HCT116 (cell line): ENCODE data around the gene ACAT2.

Source experiments
- EGR1 ChIP-seq: IDR thresholded peaks from 2 replicates; pipeline ENCODE4 v1.6.1; 2012; ENCODE audit warnings: low read depth
- EZH2 ChIP-seq: fragments of 200-600 bp; sonication (generic); IDR thresholded peaks from 2 replicates; pipeline ENCODE4 v1.6.1; 2017; ENCODE audit warnings: antibody characterized with exemption, mixed run types
- POLR2A ChIP-seq: IDR thresholded peaks from 2 replicates; pipeline ENCODE4 v1.7.0; 2011; ENCODE audit warnings: borderline replicate concordance; ENCODE audit not compliant: insufficient read depth, insufficient read length; ENCODE audit errors: extremely low read depth
- POLR2AphosphoS5 ChIP-seq: IDR thresholded peaks from 2 replicates; pipeline ENCODE4 v1.6.1; 2011; ENCODE audit warnings: mild to moderate bottlenecking, low read depth, low read length, moderate library complexity
- RAD21 ChIP-seq: IDR thresholded peaks from 2 replicates; pipeline ENCODE4 v1.6.1; 2012; ENCODE audit warnings: low read depth, mild to moderate bottlenecking
- YY1 ChIP-seq: IDR thresholded peaks from 2 replicates; pipeline ENCODE4 v1.6.1; 2011; ENCODE audit warnings: low read length, low read depth, moderate library complexity, mild to moderate bottlenecking; ENCODE audit not compliant: insufficient replicate concordance; ENCODE audit errors: extremely low read depth
- TF ChIP-seq, protein P1 (sequence below), 3 experiments: fragments of 200-600 bp in 1 of 3; sonication (generic) in 1 of 3; IDR thresholded peaks in 2 of 3; conservative IDR thresholded peaks in 1 of 3; 2 replicates each; pipeline ENCODE4 v1.5.1; 2012 to 2017; ENCODE audit warnings: low read depth in 2 of 3, low read length in 2 of 3, antibody characterized with exemption in 1 of 3, borderline replicate concordance in 1 of 3, control low read depth in 1 of 3, mild to moderate bottlenecking in 1 of 3, mixed read lengths in 1 of 3, mixed run types in 1 of 3, moderate library complexity in 1 of 3; ENCODE audit not compliant: insufficient read depth in 1 of 3
- TF ChIP-seq, protein P2 (sequence below): IDR thresholded peaks from 2 replicates; pipeline ENCODE4 v1.6.1; 2012; ENCODE audit warnings: low read depth

DNA sequence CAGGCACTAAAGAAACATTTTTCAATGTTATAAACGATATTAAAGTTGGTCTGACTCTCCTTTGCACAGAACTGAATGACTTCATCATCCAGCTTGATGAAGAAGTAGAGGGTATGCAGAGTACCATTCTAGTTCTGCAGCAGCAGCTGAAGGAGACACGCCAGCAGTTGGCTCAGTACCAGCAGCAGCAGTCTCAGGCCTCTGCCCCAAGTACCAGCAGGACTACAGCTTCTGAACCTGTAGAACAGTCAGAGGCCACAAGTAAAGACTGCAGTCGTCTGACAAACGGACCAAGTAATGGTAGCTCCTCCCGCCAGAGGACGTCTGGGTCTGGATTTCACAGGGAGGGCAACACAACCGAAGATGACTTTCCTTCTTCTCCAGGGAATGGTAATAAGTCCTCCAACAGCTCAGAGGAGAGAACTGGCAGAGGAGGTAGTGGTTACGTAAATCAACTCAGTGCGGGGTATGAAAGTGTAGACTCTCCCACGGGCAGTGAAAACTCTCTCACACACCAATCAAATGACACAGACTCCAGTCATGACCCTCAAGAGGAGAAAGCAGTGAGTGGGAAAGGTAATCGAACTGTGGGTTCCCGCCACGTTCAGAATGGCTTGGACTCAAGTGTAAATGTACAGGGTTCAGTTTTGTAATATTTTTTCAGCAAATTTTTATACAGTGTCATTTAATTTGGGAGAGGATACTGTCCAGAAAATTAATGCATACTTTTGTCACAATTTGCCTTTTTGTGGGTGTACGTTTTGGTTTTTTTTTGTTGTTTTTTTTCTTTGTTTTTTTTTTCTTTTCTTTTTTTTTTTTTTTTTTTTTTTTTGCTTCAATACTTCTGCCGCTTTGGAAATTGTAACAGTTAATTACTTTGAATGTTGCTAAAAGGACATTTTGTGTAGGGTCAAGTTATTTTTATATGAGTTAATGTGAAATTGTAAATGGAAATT lies 6.6 kb upstream of the ACAT2 start:
- TF ChIP-seq, protein P1, sequence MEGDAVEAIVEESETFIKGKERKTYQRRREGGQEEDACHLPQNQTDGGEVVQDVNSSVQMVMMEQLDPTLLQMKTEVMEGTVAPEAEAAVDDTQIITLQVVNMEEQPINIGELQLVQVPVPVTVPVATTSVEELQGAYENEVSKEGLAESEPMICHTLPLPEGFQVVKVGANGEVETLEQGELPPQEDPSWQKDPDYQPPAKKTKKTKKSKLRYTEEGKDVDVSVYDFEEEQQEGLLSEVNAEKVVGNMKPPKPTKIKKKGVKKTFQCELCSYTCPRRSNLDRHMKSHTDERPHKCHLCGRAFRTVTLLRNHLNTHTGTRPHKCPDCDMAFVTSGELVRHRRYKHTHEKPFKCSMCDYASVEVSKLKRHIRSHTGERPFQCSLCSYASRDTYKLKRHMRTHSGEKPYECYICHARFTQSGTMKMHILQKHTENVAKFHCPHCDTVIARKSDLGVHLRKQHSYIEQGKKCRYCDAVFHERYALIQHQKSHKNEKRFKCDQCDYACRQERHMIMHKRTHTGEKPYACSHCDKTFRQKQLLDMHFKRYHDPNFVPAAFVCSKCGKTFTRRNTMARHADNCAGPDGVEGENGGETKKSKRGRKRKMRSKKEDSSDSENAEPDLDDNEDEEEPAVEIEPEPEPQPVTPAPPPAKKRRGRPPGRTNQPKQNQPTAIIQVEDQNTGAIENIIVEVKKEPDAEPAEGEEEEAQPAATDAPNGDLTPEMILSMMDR (IDR thresholded peaks at IDR 0.05 in 2 of 3, conservative IDR thresholded peaks at IDR 0.05 in 1 of 3; ENCODE audit: borderline replicate concordance in 1 of 3, insufficient read depth in 1 of 3, low read depth in 2 of 3, low read length in 2 of 3) = no peak
- TF ChIP-seq POLR2A = no peak
- TF ChIP-seq POLR2AphosphoS5 = 0 out of 2 replicates have a peak, but pooled peaks have one; percentile 16
- TF ChIP-seq, protein P2, sequence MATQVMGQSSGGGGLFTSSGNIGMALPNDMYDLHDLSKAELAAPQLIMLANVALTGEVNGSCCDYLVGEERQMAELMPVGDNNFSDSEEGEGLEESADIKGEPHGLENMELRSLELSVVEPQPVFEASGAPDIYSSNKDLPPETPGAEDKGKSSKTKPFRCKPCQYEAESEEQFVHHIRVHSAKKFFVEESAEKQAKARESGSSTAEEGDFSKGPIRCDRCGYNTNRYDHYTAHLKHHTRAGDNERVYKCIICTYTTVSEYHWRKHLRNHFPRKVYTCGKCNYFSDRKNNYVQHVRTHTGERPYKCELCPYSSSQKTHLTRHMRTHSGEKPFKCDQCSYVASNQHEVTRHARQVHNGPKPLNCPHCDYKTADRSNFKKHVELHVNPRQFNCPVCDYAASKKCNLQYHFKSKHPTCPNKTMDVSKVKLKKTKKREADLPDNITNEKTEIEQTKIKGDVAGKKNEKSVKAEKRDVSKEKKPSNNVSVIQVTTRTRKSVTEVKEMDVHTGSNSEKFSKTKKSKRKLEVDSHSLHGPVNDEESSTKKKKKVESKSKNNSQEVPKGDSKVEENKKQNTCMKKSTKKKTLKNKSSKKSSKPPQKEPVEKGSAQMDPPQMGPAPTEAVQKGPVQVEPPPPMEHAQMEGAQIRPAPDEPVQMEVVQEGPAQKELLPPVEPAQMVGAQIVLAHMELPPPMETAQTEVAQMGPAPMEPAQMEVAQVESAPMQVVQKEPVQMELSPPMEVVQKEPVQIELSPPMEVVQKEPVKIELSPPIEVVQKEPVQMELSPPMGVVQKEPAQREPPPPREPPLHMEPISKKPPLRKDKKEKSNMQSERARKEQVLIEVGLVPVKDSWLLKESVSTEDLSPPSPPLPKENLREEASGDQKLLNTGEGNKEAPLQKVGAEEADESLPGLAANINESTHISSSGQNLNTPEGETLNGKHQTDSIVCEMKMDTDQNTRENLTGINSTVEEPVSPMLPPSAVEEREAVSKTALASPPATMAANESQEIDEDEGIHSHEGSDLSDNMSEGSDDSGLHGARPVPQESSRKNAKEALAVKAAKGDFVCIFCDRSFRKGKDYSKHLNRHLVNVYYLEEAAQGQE = no peak
- TF ChIP-seq YY1 = no peak
- no peak for TF ChIP-seq EGR1
- no peak for TF ChIP-seq EZH2
- no peak for TF ChIP-seq RAD21
